Iris pigment epithelial cell (primary cell): ENCODE results near the gene PHLDA3.
A peak's percentile ranks its signal among the peaks of the same experiment; 100 is the strongest.

Source experiments
- DNase-seq: peaks from one replicate; pipeline ENCODE4 v3.0.0-alpha.2; 2011; ENCODE audit warnings: low read depth

Gene PHLDA3

DNA sequence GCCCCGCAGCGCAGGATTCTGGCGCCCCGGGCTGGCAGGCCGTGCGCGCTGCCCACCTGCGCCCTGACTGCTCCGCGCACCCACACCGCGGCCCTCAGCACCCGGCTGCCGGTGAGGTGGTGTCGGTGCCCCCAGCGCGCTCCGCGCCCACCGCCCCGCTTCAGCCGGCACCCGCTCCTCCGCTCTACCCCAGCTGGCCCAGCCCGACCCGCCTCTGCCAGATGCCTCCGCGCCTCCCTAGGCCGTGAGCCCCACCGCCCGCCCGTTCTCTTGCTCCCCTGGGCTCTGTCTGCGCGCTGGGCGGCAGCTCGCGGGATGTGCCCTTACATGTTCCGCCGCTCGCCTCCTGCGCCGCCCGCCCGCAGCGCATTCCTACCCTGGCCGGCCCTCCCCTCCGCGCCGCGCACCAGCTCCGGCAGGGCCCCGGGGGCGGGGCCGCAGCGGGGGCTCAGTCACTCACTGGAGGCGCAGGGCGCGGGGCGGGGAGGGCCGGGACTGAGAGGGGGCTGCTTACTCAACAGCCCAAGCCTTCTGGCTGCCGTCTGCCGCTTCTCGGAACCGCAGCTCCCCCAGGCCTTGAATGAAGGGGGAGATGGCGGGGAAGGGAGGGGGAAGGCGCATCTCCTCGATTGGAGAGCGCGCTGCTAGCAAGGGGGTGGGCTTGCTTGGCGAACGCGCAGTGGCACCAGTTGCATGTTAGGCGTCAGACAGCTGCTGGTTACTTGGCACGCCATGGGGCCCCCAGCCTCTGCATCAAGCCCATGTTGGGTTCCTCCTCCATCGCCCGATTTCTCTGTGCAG, at the start of gene PHLDA3:
TSS of gene PHLDA3 (minus strand) at position 345 of the 801 bp plus-strand sequence. CDS start 402 bp downstream, outside the sequence.
- peak; percentile 93 for DNase-seq

DNA sequence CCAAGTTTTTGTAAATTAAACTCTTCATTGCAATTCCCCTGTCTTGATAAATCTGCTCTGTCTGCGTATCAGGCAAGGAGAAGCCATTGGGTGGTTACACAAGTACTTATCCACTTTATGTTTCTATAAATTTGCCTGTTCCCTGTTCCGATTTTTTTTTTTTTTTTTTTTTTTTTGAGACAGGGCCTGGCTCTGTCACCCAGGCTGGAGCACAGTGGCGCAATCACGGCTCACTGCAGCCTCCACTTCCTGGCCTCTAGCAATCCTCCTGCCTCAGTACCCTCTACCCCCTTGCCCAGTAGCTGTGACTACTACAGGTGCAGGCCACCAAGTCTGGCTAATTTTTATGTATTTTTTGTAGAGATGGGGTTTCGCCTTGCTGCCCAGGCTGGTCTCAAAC, 49.1 kb upstream of the PHLDA3 start:
- DNase-seq, result no peak

DNA sequence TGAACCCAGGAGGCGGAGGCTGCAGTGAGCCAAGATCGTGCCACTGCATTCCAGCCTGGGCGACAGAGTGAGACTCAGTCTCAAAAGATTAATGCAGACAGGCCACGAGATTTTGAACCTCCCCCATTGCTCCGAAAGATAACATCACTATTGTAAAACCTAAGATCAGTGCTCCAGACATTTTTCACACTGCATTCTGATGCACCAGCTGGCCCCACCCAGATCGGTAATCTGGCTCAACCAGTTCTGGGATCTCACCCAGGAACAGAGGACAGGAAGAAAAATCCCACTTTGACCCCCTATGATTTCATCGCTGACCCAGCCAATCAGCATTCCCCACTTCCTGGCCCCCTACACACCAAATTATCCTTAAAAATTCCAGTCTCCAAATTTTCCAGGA, 48.6 kb upstream of the PHLDA3 start:
- no peak for DNase-seq

DNA sequence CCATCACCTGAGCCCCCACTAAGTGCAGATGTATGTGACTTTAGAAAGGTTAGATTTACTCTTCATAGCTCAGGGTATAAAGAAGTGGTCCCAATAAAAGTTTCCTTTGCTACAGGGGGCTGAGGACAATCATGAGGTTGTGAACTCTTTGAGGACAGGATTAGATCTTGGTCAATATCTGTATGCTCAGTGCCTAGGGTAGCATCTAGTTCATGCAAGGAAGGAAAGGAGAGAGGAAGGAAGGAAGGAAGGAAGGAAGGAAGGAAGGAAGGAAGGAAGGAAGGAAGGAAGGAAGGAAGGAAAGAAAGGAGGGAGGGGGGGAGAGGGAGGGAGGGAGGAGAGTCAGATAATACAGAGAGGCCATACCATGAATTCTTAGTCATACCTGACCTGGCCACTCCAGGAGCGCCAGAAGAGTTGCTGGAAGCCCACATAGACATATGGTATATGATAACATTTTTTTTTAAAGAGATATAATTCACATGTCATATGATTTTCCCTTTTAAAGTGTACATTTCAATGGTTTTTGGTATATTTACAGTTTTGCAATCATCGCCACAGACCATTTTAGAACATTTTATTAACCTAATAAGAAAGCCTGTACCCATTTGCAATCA, 47.6 kb upstream of the PHLDA3 start:
- DNase-seq, result no peak

DNA sequence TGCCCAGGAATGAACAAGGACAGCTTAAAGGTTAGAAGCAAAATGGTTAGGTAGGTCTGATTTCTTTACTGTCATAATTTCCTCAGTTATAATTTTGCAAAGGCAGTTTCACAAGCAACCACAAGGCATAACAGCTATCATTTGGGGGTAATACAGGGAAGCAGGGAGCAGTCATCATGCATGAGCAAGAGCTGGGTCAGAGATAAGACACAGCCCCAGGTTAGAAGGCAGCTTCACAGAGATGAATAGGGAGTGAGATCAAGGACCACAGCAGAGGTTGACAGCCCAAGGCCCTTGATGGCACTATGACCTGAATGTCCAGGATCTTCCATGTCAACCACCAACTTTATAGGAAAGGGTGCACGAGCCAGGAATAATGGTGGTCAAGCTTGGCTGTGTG, 46.9 kb upstream of the PHLDA3 start:
- DNase-seq, result no peak

DNA sequence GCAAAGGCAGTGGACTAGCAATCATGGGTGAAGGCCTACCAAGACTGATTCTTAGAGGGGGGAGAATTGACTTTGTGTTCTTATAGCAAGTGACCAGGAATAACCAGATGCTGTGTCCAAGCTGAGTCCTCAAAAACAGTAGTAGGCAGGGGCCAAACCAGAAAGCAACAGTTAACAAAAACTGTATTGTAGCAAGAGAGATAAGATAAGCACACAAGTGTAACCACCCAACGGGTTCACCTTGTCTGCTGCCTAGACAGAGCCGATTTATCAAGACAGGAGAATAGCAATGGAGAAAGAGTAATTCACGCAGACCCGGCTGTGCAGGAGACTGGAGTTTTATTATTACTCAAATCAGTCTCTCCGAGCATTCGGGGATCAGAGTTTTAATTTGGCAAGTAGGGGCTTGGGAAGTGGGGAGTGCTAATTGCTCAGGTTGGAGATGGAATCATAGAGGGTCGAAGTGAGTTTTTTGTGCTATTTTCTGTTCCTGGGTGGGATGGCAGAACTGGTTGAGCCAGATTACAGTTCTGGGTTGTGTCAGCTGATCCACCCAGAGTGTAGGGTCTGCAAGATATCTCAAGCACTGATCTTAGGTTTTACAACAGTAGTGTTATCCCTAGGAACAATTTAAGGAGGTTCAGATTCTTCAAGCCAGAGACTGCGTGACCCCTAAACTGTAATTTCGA, 46.2 kb upstream of the PHLDA3 start:
- DNase-seq, result no peak

DNA sequence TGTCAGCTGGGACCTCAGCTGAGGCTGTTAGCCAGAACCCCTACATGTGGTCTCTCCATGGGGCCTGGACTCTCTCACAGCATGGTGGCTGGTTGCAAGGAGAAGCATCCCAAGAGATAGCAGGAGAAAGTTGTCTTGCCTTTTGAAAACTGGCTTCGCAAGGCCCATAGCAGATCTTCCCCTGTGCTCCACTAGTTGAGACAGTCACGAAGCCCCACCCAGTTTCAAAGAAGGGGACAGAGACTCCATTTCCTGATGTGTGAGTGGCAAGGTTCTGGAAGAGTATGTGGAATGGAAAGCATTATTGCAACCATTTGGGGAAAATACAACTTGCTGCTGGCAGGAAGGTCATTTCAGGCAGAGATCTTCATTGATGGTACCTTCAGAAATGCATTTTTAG, 45.5 kb upstream of the PHLDA3 start:
- no peak for DNase-seq

DNA sequence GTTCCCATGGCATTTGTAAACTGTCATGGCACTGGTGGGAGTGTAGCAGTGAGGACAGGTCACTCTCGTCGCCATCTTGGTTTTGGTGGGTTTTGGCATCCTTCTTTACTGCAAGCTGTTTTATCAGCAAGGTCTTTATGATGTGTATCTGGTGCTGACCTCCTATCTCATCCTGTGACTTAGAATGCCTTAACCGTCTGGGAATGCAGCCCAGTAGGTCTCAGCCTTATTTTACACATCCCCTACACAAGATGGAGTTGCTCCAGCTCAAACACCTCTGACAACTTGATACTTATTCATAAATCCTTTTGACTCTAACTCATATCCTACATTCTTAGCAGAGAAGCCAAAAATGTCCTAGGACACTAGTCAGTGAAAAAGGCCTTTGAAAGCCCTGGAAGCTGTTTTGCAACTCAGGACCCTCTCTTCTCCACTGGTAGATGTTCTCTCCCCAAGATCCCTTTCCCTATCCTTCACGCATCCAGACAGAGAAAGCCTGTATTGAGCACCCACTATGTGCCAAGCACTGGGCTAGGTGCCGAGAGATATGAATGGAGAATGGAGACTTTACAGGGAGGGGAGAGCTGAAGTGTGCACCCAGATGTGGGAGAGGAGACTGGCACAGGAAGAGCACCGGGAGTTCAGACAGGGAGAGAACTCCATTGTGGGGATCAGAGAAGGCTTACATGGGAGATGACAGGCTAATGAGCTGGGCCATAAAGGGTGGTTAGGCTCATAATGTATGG, 44.7 kb upstream of the PHLDA3 start:
- DNase-seq, result no peak

DNA sequence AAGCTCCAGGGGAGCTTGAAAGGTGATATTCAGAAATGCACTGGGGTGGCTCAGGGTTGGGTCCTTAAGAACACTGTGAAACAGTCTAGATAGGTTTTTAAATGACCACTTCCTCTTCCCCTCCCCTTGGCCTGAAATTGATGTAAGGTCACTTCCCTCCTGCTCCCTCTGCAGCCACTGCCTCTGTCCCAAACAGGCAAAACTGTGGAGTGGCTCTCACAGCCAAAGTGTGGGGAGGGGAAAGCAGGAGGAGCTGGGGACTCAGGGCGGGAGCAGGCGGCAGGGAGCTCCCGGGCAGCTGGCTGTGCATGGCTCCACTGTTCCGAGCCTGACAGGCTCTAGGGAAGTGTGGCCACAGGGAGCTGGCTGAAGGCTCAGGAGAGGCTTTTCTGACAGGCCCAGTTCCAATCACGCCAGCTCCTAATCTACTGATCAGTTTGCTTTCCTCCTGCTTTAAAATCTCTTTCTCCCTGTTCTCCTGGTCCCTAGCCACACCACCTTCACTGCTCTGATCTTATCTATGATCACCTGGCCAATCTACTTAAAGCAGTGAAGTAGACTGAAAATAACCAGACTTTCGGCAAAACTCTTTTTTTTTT, 43.1 kb upstream of the PHLDA3 start:
- no peak for DNase-seq

DNA sequence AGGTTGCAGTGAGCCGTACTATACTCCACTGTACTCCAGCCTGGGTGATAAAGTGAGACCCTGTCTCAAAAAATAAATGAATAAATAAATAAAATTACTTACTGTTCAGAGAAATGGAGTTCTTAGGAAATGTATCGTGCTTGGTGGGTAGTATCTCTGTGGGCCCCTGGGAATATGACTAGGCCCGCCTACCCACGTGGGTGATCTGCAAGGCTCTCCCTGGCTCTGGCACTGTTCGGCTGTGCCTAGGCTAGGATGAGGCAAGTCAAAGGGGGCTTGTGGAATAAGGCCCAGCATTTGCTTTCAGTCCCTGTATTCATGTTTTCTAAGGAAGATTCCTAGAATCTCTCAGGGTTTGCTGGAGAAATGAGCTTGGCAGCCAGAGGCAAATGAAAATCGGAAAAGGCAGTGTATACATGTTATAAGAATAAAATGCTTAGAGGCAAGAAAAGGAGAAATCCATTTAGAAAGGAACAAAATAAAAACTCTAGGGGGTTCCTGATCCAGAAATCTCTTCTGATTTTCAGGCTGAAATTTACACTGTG, 42.5 kb upstream of the PHLDA3 start:
- no peak for DNase-seq

DNA sequence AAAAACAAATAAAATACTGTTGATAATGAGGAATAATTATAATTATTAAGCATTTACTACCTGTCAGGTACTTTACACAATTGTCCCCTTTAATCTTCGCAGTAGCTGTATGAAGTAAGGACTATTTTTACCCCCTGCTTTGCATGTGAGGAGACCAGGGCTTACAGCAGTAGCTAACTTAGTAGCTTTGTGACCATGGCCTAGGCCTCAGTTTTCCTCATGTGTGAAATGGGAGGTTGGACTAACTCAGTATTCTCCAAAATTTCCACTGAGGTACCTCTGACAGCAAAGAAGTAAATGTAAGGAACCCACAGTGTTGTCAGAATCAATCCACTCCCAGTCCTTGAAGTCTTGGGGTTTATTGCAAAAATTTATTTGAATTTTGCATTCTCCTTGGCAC, 41.7 kb upstream of the PHLDA3 start:
- DNase-seq, result no peak

DNA sequence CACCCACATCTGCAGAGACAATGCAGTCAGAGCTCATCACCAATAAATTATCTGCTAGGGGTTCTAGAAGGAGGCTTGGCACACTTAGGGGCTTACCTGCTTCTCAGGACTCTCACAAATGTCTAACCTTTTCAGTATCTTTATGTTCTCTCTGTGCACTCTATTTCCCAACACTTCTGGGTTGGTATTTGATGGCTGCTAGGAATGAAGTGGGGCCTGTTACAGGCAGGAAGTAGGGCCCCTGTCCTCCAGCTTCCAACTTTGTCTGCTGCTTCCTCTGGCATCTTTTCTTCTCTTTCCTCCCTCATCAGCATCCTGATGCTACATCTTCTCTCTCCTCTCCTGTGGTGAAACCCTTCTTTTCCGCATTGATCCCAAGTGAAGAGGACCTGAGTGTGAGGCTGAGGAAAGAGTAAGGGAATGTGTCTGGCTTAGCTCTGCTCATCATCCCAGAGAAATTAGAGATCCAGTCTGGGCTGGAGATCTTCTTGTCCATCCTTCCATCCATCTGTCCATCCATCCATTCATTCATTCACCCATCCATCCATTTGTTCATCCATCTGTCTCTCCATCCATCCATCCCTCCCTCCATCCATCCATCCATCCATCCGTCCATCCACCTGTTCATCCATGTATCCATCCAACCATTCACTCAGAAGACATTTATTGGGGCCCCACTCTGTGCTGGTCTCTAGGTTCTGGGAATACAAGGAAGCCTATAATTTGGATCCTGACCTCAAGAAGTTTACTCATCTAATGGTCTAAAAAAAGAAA, 40.8 kb upstream of the PHLDA3 start:
- no peak for DNase-seq

DNA sequence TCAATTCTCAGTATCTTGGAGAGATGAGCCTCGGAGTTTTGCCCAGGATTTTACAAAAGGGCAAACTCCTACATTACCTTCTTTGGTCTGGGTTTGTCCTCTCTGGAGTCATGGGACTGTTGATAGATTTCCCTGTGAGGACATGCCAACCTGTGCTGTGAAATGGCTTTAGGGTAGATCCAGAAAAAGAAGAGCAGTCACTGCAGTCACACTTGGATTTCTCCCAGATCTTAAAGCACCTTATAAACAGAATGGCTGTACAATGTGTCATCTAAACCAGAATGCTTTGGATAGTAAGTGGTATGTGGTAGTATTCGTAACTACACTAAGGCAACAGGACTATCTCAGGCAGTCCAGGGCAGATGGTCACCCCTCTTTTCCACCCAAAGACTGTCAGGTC, 39.8 kb upstream of the PHLDA3 start:
- peak; percentile 79 for DNase-seq

DNA sequence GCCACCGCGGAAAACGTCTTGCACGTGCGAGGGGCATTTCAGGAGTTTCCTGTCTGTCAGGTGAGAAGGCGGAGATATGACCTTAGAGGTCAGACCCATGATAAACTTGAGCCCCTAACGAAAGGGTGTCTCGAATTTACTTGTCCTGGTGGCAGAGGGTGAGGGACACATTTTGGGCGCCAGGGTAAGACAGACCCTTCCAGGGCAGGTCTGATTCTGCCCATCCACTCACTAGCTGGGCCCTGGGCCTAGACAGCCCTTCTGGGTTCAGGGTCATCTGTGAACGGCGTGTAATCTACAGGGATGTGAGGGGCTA, 38.3 kb upstream of the PHLDA3 start:
- no peak for DNase-seq

DNA sequence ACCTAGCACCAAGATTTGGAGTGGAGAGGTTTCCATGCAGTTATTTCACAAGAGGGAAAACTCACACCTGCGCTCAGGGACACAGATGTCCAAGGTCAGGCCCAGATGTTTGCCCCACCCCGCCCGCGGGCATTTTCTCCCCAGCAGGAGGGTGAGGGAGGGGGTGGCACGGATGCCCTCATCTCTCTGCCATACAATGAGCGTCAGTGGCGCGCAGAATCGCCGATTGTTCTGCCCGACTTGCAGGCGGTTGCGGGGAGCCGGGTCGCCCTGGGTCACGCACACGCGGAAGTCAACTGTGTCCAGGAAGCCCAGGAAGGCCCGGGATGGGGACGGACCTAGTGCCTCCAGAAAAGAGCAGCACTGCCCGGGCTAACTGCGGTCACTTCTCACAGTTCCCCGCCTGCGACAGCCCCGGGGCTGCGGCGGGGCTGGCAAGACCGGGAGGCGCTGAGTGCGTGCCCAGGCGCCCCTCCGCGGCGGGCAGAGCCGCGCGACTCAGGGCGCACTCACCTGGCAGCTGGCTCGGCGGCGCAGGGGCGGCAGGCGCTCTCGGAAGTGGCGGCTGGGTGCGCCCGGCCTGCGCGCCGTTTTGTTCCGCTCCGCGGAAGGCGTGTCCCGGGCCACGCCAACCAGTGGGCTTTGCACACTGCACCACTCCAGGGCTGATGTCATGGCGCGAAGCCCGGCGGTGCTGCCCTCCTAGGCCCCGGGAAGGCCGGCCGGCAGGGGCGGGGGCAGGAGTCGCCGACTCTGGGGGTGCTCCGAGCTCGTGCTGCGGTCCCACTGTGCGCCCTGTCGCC, 37.8 kb upstream of the PHLDA3 start, which contains the start of gene CSRP1:
TSS of gene CSRP1 (minus strand) at position 567 of the 803 bp plus-strand sequence. CDS start 10,820 bp downstream, outside the sequence.
- peak; percentile 90 for DNase-seq

DNA sequence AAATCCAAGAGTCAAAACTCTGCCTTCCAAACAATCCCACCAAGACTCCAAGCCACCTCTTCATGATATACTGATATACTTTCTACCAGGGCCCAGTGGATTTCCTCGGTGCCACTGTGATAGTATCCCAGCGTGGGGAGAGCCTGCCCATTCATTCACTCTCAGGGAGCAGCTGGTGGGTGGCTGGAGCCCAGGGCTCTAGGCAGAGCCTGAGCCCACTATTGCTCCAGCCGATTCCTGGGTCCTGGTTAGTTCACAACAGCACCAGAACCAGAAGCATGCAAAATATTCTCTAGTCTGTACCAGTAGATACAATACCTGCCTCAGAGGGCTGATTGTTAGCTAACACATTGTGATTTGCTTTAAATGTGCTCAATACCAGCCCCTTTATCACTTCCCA, 37.1 kb upstream of the PHLDA3 start:
- no peak for DNase-seq

DNA sequence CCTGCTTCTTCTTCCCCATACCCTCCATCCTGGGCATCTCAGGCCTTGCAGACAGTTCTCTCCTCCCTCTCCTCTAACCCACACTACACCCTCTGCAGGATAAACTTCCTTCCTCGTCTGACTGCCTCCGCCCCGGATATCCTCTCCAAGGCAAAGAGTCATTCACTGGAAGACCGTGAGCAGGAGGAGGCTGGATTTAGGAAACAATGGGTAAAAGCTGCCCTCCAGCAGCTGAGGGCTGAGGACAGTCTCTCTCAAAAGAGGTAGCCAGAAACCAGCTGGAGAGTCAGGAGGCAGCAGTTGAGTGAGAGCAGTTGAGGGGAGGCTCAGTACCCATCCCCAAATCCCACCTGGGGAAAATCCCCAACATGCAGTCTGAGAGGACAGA, 36.5 kb upstream of the PHLDA3 start:
- DNase-seq, result peak; percentile 66

DNA sequence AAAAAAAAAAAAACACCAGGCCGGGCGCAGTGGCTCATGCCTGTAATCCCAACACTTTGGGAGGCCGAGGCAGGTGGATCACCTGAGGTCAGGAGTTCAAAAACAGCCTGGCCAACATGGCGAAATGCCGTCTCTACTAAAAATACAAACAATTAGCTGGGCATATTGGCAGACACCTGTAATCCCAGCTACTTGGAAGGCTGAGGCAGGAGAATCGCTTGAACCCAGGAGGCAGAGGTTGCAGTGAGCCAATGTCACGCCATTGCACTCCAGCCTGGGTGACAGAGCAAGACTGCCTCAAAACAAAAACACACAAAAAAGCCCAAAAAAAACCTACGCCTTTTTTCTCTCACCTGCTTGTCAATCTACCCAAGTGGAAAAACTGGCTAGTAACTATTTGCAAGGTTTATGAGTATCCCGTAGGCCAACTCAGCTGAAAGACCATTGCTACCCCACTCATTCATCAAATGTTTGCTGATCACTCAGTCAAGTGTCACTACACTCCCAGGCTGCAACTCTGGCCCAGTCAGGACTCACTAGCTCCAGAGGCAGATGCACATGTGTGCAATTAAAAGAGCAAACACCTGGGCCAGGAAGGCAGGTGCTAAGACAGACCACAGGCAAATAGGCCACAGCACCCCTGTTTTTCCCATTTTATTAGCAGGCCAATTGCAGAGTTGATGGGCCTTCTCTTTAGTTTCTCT, 36.0 kb upstream of the PHLDA3 start:
- DNase-seq, result no peak

DNA sequence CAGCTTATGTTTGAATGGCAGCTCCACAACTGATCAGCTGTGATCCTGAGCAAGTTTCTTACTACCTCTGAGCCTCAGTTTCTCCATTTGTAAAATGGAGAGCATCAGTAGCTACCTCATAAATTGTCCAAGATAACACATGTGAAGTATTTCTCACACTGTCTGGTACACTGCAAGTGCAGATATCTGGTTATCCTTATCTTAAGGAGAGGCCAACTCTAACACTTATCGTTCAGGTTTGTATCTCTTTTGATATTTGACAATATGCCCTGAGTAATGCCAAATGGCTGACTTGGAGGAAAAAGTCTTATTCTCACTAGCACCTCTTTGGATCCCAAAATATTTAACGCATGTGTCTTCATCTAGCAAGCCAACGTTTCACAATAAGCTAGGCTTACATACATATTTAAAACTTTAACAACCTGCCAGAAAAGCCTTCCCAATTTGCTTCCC, 35.2 kb upstream of the PHLDA3 start:
- no peak for DNase-seq
